HCT116 (cell line): ENCODE results near the gene KCTD10. TPM values are rescaled to one million over a fixed set of nuclear protein-coding genes. Genes with fewer than 3 reads are reported as not detected.

Source experiments
- ATAC-seq: fragments of 200-7000 bp; cut with Tn5 transposase; 2 replicates; pipeline ENCODE4 v1.9.1; 2020; ENCODE audit warnings: mild to moderate bottlenecking, moderate library complexity
- BruUV-seq: library from RNA; stranded (reverse); fragments of 400-500 nt; replicated peaks from 2 replicates; lab custom pipeline; 2021; lab: Mats Ljungman, UMichigan
- CTCF ChIA-PET: fragments of 300-600 bp; sonication (Branson Sonifier 250); formaldehyde crosslinking; loops from one replicate; lab custom pipeline; 2021; ENCODE audit warnings: antibody characterized with exemption; lab: Charles Lee
- POLR2A ChIA-PET: fragments of 300-600, 350-600 bp; sonication (Branson Sonifier 250); formaldehyde crosslinking; loops from one replicate; lab custom pipeline; 2021; ENCODE audit warnings: antibody characterized with exemption; lab: Charles Lee
- RAD21 ChIA-PET, 2 experiments: fragments of 300-600 bp; sonication (Branson Sonifier 250); formaldehyde crosslinking; loops; one replicate each; lab custom pipeline; 2023; ENCODE audit warnings: low total read pairs in 2 of 2; ENCODE audit not compliant: uncharacterized antibody in 2 of 2, unreplicated experiment in 2 of 2, low non-redundant PET in 1 of 2; lab: Charles Lee
- DNase-seq: peaks from one replicate; pipeline ENCODE4 v3.0.0-alpha.2; 2010; ENCODE audit warnings: low read depth, low spot score
- H2AFZ ChIP-seq: fragments of 200-600 bp; shearing (Covaris generic), sonication (generic); 2 replicates; pipeline ENCODE4 v1.6.1; 2017; ENCODE audit warnings: low read depth, mixed run types, mixed read lengths, antibody characterized with exemption, low read length; ENCODE audit not compliant: poor library complexity, severe bottlenecking
- H3K27ac ChIP-seq: 2 replicates; pipeline ENCODE4 v1.5.1; 2012; ENCODE audit warnings: low read depth, low read length
- H3K27me3 ChIP-seq: fragments of 200-600 bp; sonication (generic); 2 replicates; pipeline ENCODE4 v1.6.1; 2016; ENCODE audit warnings: mixed run types, low read length, mixed read lengths; ENCODE audit not compliant: insufficient read depth
- H3K36me3 ChIP-seq, 2 experiments: fragments of 200-500 bp in 1 of 2; fragments of 200-600 bp in 1 of 2; sonication (Bioruptor generic) in 1 of 2; sonication (generic) in 1 of 2; 2 replicates each; pipeline versions ENCODE4 v1.5.1 to v1.6.1; 2014 to 2016; ENCODE audit warnings: low read length in 2 of 2, inconsistent platforms in 1 of 2, mixed read lengths in 1 of 2, mixed run types in 1 of 2; ENCODE audit not compliant: insufficient read depth in 2 of 2, control insufficient read depth in 1 of 2
- H3K4me1 ChIP-seq, 2 experiments: fragments of 200-600 bp in 1 of 2; sonication (generic) in 1 of 2; 2 replicates each; pipeline versions ENCODE4 v1.5.1 to v1.6.1; 2012 to 2017; ENCODE audit warnings: low read length in 2 of 2, inconsistent platforms in 1 of 2, mild to moderate bottlenecking in 1 of 2, mixed read lengths in 1 of 2, mixed run types in 1 of 2, moderate library complexity in 1 of 2; ENCODE audit not compliant: insufficient read depth in 2 of 2, control insufficient read depth in 1 of 2
- H3K4me2 ChIP-seq: fragments of 200-600 bp; sonication (generic); 2 replicates; pipeline ENCODE4 v1.6.1; 2017; ENCODE audit warnings: mixed run types, low read length, mixed read lengths
- H3K4me3 ChIP-seq, 2 experiments: fragments of 200-600 bp in 1 of 2; sonication (generic) in 1 of 2; replicated peaks in 1 of 2; 2 replicates each; pipeline ENCODE4 v1.5.1; 2011 to 2016; ENCODE audit warnings: low read length in 2 of 2, control low read depth in 1 of 2, low read depth in 1 of 2, mild to moderate bottlenecking in 1 of 2, mixed read lengths in 1 of 2, mixed run types in 1 of 2
- H3K79me2 ChIP-seq: fragments of 200-600 bp; sonication (generic); 2 replicates; pipeline ENCODE4 v1.6.1; 2017; ENCODE audit warnings: mild to moderate bottlenecking, mixed run types, low read length, moderate library complexity, mixed read lengths; ENCODE audit not compliant: insufficient read depth
- H3K9ac ChIP-seq: fragments of 200-600 bp; sonication (generic); 2 replicates; pipeline ENCODE4 v1.6.1; 2016; ENCODE audit warnings: low read length, mixed read lengths
- H3K9me2 ChIP-seq: fragments of 200-600 bp; sonication (generic), shearing (Covaris generic); 2 replicates; pipeline ENCODE4 v1.6.1; 2017; ENCODE audit warnings: mixed run types, mild to moderate bottlenecking, moderate library complexity; ENCODE audit not compliant: insufficient read depth
- H3K9me3 ChIP-seq, 2 experiments: fragments of 200-500 bp in 1 of 2; fragments of 200-600 bp in 1 of 2; sonication (Bioruptor generic) in 1 of 2; sonication (generic) in 1 of 2; 2 replicates each; pipeline ENCODE4 v1.6.1; 2014 to 2017; ENCODE audit warnings: low read length in 2 of 2, mixed read lengths in 2 of 2, inconsistent platforms in 1 of 2, low read depth in 1 of 2, mild to moderate bottlenecking in 1 of 2, mixed run types in 1 of 2, moderate library complexity in 1 of 2; ENCODE audit not compliant: control insufficient read depth in 1 of 2, insufficient read depth in 1 of 2
- H4K20me1 ChIP-seq: fragments of 200-600 bp; sonication (generic), shearing (Covaris generic); 2 replicates; pipeline ENCODE4 v1.6.1; 2017; ENCODE audit warnings: mixed run types, mild to moderate bottlenecking, moderate library complexity; ENCODE audit not compliant: insufficient read depth
- CEBPB ChIP-seq: IDR thresholded peaks from 2 replicates; pipeline ENCODE4 v1.6.1; 2012; ENCODE audit warnings: low read depth
- ELF1 ChIP-seq: IDR thresholded peaks from 2 replicates; pipeline ENCODE4 v1.6.1; 2012; ENCODE audit warnings: low read depth, borderline replicate concordance
- FOSL1 ChIP-seq: IDR thresholded peaks from 2 replicates; pipeline ENCODE4 v1.6.1; 2012; ENCODE audit warnings: low read depth
- POLR2A ChIP-seq: IDR thresholded peaks from 2 replicates; pipeline ENCODE4 v1.7.0; 2011; ENCODE audit warnings: borderline replicate concordance; ENCODE audit not compliant: insufficient read depth, insufficient read length; ENCODE audit errors: extremely low read depth
- POLR2AphosphoS5 ChIP-seq: IDR thresholded peaks from 2 replicates; pipeline ENCODE4 v1.6.1; 2011; ENCODE audit warnings: mild to moderate bottlenecking, low read depth, low read length, moderate library complexity
- RAD21 ChIP-seq: IDR thresholded peaks from 2 replicates; pipeline ENCODE4 v1.6.1; 2012; ENCODE audit warnings: low read depth, mild to moderate bottlenecking
- SIN3A ChIP-seq: IDR thresholded peaks from 2 replicates; pipeline ENCODE4 v1.6.1; 2012; ENCODE audit warnings: low read depth
- YY1 ChIP-seq: IDR thresholded peaks from 2 replicates; pipeline ENCODE4 v1.6.1; 2011; ENCODE audit warnings: low read length, low read depth, moderate library complexity, mild to moderate bottlenecking; ENCODE audit not compliant: insufficient replicate concordance; ENCODE audit errors: extremely low read depth
- ZNF274 ChIP-seq: fragments of 200-500 bp; sonication (Bioruptor generic); IDR thresholded peaks from 2 replicates; pipeline ENCODE4 v1.6.1; 2014; ENCODE audit warnings: mild to moderate bottlenecking, low read depth, low read length, inconsistent platforms
- intact Hi-C: fragments of 100-400 bp; cut with micrococcal nuclease; formaldehyde crosslinking; loops from 2 replicates; pipeline ENCODE4 v1.10.0; 2022
- total RNA-seq: library from RNA; stranded (reverse); gene quantifications from one replicate; pipeline ENCODE4 v1.2.1, GENCODE V29; 2021; ENCODE audit not compliant: unreplicated experiment
- TF ChIP-seq, protein P1 (sequence below): IDR thresholded peaks from 2 replicates; pipeline ENCODE4 v1.6.1; 2011; ENCODE audit warnings: mild to moderate bottlenecking, low read length, moderate library complexity; ENCODE audit not compliant: insufficient replicate concordance; ENCODE audit errors: extremely low read depth
- TF ChIP-seq, protein P2 (sequence below): IDR thresholded peaks from 2 replicates; pipeline ENCODE4 v1.6.1; 2012
- TF ChIP-seq, protein P3 (sequence below): IDR thresholded peaks from 2 replicates; pipeline ENCODE4 v1.6.1; 2012

Gene KCTD10
- total RNA-seq, 1 experiment from 2014 or later, result 34.7 TPM

DNA sequence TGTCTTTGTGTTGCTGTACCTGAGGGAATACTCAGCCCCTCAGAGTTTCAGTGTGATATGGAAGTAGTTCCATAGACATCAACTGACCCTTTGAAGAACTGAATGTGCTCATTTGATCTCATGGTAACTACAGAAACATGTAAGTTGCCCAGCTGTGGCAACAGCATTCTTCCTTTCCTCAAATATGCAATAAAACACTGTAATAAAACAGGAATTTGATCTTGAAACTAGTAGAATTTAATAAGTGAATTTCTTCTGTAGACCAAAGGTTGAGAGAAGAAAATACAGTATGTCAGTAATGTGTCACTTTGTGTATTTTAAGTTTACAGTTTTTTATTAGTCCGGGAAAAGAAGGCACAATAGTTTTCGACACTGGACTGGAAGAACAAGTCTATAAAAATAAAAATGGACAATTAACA lies 31.9 kb downstream of the KCTD10 start (continued):
- TF ChIP-seq, protein P1, sequence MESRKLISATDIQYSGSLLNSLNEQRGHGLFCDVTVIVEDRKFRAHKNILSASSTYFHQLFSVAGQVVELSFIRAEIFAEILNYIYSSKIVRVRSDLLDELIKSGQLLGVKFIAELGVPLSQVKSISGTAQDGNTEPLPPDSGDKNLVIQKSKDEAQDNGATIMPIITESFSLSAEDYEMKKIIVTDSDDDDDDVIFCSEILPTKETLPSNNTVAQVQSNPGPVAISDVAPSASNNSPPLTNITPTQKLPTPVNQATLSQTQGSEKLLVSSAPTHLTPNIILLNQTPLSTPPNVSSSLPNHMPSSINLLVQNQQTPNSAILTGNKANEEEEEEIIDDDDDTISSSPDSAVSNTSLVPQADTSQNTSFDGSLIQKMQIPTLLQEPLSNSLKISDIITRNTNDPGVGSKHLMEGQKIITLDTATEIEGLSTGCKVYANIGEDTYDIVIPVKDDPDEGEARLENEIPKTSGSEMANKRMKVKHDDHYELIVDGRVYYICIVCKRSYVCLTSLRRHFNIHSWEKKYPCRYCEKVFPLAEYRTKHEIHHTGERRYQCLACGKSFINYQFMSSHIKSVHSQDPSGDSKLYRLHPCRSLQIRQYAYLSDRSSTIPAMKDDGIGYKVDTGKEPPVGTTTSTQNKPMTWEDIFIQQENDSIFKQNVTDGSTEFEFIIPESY, result no peak
- TF ChIP-seq, protein P2, sequence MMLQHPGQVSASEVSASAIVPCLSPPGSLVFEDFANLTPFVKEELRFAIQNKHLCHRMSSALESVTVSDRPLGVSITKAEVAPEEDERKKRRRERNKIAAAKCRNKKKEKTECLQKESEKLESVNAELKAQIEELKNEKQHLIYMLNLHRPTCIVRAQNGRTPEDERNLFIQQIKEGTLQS, result no peak
- TF ChIP-seq POLR2A (no peak), YY1 (no peak), SIN3A (no peak), RAD21 (no peak), POLR2AphosphoS5 (no peak)

DNA sequence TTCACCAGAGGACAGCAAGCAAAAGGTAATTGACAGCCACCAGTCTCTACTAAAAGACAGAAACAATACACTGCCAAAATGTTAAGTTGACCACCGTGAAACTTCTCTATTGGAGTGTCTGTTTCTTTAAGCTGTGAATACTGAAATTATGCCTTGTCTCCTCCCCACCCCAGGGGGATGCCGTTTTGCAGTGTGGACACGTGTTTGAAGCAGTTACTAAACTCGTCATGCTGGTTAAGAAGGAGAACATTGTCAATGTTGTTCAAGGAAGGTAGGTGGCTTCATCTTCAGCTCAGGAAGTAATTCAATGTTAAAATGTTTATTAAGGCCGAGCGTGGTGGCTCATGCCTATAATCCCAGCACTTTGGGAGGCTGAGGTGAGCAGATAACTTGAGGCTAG lies 32.8 kb downstream of the KCTD10 start:
- no peak for DNase-seq
- Histone ChIP-seq H3K27me3 (no peaks in the 10 kb centered on the region), H3K79me2 (no peaks in the 10 kb centered on the region), H3K36me3 (no peaks in the 10 kb centered on the region; a peak in 1 of 4 replicates), H3K4me2 (no peak overlapping the region), H2AFZ (no peak overlapping the region), H3K9me3 (no peaks in the 10 kb centered on the region), H4K20me1 (no peaks in the 10 kb centered on the region), H3K27ac (no peak overlapping the region), H3K4me1 (no peaks in the 10 kb centered on the region), H3K4me3 (no peak overlapping the region), H3K9me2 (no peaks in the 10 kb centered on the region), H3K9ac (no peak overlapping the region)
- POLR2A ChIA-PET, result no interaction called here
- no TSS peak for BruUV-seq
- RAD21 ChIA-PET, result no interaction called here
- CTCF ChIA-PET, result interaction anchor here (0.8 to 1.6 kb wide), 3 partner anchors 10 to 16 kb away, joined by 3 to 7 read pairs (median 6); no protein-coding TSS in a partner anchor
- intact Hi-C loops, result no loop called here
- TF ChIP-seq, protein P1, result no peak
- TF ChIP-seq, protein P2, result no peak
- TF ChIP-seq, protein P3, sequence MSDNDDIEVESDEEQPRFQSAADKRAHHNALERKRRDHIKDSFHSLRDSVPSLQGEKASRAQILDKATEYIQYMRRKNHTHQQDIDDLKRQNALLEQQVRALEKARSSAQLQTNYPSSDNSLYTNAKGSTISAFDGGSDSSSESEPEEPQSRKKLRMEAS, result no peak
- TF ChIP-seq FOSL1 (no peak), ELF1 (no peak), ZNF274 (no peak), CEBPB (no peak)
- ATAC-seq, result no peak
